GM19023 (cell line): ENCODE results near the gene APBA2.
"Not testable (repeated sequence)": the region's sequence is repeated elsewhere in the genome, so short reads cannot be mapped to it uniquely, and the experiment has no call there.

Experiments
- ATAC-seq: cut with Tn5 transposase; IDR thresholded peaks from one replicate; pipeline ENCODE4 v1.9.1; 2021; ENCODE audit warnings: mild to moderate bottlenecking, moderate library complexity; ENCODE audit not compliant: unreplicated experiment

The APBA2 gene

GRCh38 chr15:29097971-29098370 lies 212.2 kb downstream of the APBA2 start:
- no peak for ATAC-seq

- no peak for ATAC-seq
Observed at GRCh38 chr15:29098652-29099051, 212.9 kb downstream of the APBA2 start.

- ATAC-seq: no peak
Observed at GRCh38 chr15:29099131-29099880, 213.5 kb downstream of the APBA2 start.

- ATAC-seq: no peak
Observed at GRCh38 chr15:29100486-29101000, 214.8 kb downstream of the APBA2 start.

- ATAC-seq: no peak
Observed at GRCh38 chr15:29101491-29101890, 215.7 kb downstream of the APBA2 start.

GRCh38 chr15:29102173-29102794 lies 216.5 kb downstream of the APBA2 start:
- not testable (repeated sequence) for ATAC-seq

- ATAC-seq: no peak
Observed at GRCh38 chr15:29102911-29103823, 217.4 kb downstream of the APBA2 start.

- peak; percentile 59 for ATAC-seq
Observed at GRCh38 chr15:29103824-29104565, 218.2 kb downstream of the APBA2 start.

- no peak for ATAC-seq
Observed at GRCh38 chr15:29104566-29104880, 218.7 kb downstream of the APBA2 start.

- ATAC-seq: no peak
Observed at GRCh38 chr15:29105151-29105854, 219.5 kb downstream of the APBA2 start.

GRCh38 chr15:29106116-29106515 lies 220.3 kb downstream of the APBA2 start:
- ATAC-seq: no peak

- no peak for ATAC-seq
Observed at GRCh38 chr15:29106551-29107290, 220.9 kb downstream of the APBA2 start.

- no peak for ATAC-seq
Observed at GRCh38 chr15:29107291-29107890, 221.6 kb downstream of the APBA2 start.

- ATAC-seq: no peak
Observed at GRCh38 chr15:29107971-29108645, 222.3 kb downstream of the APBA2 start.

- ATAC-seq: no peak
Observed at GRCh38 chr15:29109762-29110161, 224.0 kb downstream of the APBA2 start.

GRCh38 chr15:29110176-29110575 lies 224.4 kb downstream of the APBA2 start:
- no peak for ATAC-seq

GRCh38 chr15:29110733-29111132 lies 225.0 kb downstream of the APBA2 start:
- ATAC-seq: no peak

- ATAC-seq: no peak
Observed at GRCh38 chr15:29111705-29112281, 226.0 kb downstream of the APBA2 start.
